Vagina (tissue), 2 donors: ENCODE data around the gene ATP6V0A1. TPM values are rescaled to one million over a fixed set of nuclear protein-coding genes. Genes with fewer than 3 reads are reported as not detected.
"Not testable (repeated sequence)": the region's sequence is repeated elsewhere in the genome, so short reads cannot be mapped to it uniquely, and the experiment has no call there.

Source experiments
- DNase-seq, 2 donors: peaks; one replicate each; pipeline ENCODE4 v3.0.0-alpha.2; 2017; ENCODE audit errors: extremely low spot score in 2 of 2
- H3K27ac ChIP-seq: fragments of 200-600 bp; sonication (generic); one replicate; pipeline ENCODE4 v1.5.1; 2019
- H3K27me3 ChIP-seq: fragments of 200-600 bp; sonication (generic); one replicate; pipeline ENCODE4 v1.5.1; 2019
- H3K36me3 ChIP-seq, 2 donors: fragments of 200-600 bp; sonication (generic); one replicate each; pipeline ENCODE4 v1.5.1; 2017 to 2019
- H3K4me1 ChIP-seq: fragments of 200-600 bp; sonication (generic); one replicate; pipeline ENCODE4 v1.5.1; 2019
- H3K4me3 ChIP-seq, 2 donors: fragments of 200-600 bp; sonication (generic); 1 replicate in 1 of 2; 2 replicates in 1 of 2; pipeline ENCODE4 v1.5.1; 2016 to 2019
- H3K9me3 ChIP-seq: fragments of 200-600 bp; sonication (generic); one replicate; pipeline ENCODE4 v1.5.1; 2019
- POLR2A ChIP-seq, 2 donors: fragments of 450-650 bp; IDR thresholded peaks; one replicate each; pipeline ENCODE4 v1.6.1; 2017; ENCODE audit warnings: antibody characterized with exemption in 2 of 2, mild to moderate bottlenecking in 2 of 2, moderate library complexity in 2 of 2
- POLR2AphosphoS5 ChIP-seq, 2 donors: sonication (generic); formaldehyde crosslinking; IDR thresholded peaks; one replicate each; pipeline ENCODE4 v1.9.0; 2017; ENCODE audit warnings: antibody characterized with exemption in 2 of 2, mild to moderate bottlenecking in 2 of 2, low read depth in 1 of 2; ENCODE audit not compliant: insufficient read depth in 1 of 2
- intact Hi-C: fragments of 100-400 bp; cut with DNase I; formaldehyde crosslinking; loops from one replicate; pipeline ENCODE4 v1.15.1; 2023
- total RNA-seq: library from RNA; depleted of rRNA; stranded (reverse); fragments of >200 nt; gene quantifications from one replicate; pipeline ENCODE4 v1.2.3, GENCODE V29; 2016
- TF ChIP-seq, protein P1 (sequence below), 3 experiments: fragments of 450-650 bp in 2 of 3; fragments of 200-600 bp in 1 of 3; sonication (generic) in 1 of 3; IDR thresholded peaks; one replicate each; pipeline ENCODE4 v1.5.1; 2017 to 2019; ENCODE audit warnings: antibody characterized with exemption in 3 of 3, mild to moderate bottlenecking in 2 of 3, moderate library complexity in 2 of 3

ATP6V0A1 gene
- total RNA-seq, 1 donor from 2014 or later: 72.4 TPM

DNA sequence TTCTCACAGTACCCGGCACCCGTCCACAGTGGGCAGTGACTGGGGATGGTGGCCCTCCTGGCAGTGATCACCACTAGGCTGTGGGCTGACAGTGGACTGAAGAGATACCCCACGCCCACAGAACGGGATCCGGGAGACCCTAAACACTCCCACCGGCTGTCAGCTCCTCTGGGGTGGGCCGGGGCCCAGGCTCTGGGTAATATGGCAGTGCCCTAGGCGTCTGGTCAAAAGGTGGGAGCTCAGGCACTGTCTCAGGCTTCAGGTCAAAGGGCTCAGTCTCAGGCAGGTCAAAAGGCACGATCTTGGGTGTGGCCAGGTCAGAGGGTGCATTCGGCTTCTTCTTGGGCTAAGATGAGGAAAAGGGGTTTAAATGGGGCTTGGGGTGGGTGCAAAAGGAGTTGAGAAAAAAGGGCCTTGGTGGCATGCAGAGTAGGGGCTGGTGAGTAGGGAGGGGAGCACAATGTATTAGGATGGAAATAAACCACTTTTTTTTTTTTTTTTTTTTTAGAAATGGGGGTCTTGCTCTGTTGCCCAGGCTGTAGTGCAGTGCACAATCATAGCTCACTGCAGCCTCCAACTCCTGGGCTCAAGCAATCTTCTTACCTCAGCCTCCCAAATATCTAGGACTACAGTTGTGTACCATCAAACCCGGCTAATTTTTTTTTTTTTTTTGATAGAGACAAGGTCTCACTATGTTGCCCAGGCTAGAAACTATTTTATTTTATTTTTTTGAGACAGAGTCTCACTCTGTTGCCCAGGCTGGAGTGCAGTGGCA, 46.6 kb upstream of the ATP6V0A1 start:
- Histone ChIP-seq H3K27ac (peak overlapping the region; percentile 90), H3K9me3 (no peaks in the 10 kb centered on the region), H3K36me3 (no peaks in the 10 kb centered on the region), H3K27me3 (no peaks in the 10 kb centered on the region), H3K4me3 (peak overlapping the region; percentile 10), H3K4me1 (peaks cover 95% of the 10 kb centered on the region)
- intact Hi-C loops: no loop called here
- no peak for DNase-seq
- TF ChIP-seq, protein P1, sequence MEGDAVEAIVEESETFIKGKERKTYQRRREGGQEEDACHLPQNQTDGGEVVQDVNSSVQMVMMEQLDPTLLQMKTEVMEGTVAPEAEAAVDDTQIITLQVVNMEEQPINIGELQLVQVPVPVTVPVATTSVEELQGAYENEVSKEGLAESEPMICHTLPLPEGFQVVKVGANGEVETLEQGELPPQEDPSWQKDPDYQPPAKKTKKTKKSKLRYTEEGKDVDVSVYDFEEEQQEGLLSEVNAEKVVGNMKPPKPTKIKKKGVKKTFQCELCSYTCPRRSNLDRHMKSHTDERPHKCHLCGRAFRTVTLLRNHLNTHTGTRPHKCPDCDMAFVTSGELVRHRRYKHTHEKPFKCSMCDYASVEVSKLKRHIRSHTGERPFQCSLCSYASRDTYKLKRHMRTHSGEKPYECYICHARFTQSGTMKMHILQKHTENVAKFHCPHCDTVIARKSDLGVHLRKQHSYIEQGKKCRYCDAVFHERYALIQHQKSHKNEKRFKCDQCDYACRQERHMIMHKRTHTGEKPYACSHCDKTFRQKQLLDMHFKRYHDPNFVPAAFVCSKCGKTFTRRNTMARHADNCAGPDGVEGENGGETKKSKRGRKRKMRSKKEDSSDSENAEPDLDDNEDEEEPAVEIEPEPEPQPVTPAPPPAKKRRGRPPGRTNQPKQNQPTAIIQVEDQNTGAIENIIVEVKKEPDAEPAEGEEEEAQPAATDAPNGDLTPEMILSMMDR (IDR thresholded peaks at IDR 0.05): no peak
- TF ChIP-seq POLR2AphosphoS5 (IDR thresholded peaks at IDR 0.05; ENCODE audit: insufficient read depth in 1 of 2, low read depth in 1 of 2): no peak

DNA sequence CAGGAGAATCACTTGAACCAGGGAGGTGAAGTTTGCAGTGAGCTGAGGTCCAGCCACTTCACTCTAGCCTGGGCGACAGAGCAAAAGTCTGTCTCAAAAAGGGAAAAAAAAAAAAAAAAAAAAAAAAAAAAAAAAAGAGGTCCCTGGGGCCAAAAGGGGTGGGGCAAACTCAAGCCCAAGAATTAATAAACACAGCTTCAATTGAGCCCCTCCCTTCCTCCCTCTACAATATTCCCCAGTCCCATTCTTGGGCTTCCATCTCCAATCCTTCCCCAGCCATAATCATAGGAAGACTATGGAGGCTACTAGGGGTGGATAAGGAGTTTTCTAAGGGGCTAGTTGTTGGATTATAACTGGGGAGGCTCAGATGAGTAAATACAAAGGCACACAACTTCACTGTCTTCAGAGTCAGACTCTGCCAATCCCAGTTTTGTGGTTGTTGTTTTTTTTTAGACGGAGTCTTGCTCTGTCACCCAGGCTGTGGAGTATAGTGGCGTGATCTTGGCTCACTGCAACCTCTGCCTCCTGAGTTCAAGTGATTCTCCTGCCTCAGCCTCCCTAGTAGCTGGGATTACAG, 45.1 kb upstream of the ATP6V0A1 start:
- Histone ChIP-seq H3K27me3 (no peaks in the 10 kb centered on the region), H3K27ac (peak overlapping the region; percentile 90), H3K4me3 (no peak overlapping the region), H3K36me3 (no peaks in the 10 kb centered on the region), H3K9me3 (no peaks in the 10 kb centered on the region), H3K4me1 (peaks cover 88% of the 10 kb centered on the region)
- no peak for DNase-seq
- TF ChIP-seq POLR2AphosphoS5 (IDR thresholded peaks at IDR 0.05; ENCODE audit: insufficient read depth in 1 of 2, low read depth in 1 of 2) (no peak), POLR2A (IDR thresholded peaks at IDR 0.05) (no peak)
- TF ChIP-seq, protein P1 (IDR thresholded peaks at IDR 0.05): no peak
- intact Hi-C loops: no loop called here

DNA sequence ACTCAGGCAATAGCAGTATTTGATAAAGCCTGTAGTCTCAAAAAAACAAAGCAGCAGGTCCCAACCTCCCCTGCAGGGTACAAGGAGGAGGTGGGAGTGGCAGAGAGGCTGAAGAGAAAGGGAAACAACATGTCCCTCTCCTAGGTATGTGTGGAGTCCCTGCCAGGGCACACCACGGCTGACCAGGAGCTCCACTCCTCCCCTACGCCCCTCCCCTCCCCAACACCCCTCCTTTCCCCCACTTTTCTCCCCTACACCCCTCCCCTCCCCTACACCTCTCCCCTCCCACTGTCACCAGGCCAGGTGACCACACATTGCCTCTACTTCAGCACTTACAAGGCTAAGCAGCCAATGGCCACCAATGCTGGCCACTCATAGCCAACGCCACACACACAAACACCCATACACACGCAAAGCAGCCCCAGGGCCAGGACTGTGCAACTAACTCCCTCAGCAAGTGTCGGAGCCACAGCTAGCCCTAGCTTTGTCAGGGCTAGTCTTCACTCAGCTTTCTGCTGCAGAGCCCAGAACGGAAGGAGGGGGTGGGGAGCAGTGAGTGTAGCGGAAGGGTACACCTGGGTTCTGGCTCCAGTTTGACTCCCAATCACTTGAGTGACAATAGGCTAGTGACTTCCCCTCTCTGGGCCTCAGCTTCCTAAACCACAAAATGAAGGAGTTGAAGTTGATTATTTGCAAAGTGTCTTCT, 43.8 kb upstream of the ATP6V0A1 start:
- no peaks in the 10 kb centered on the region for H3K27me3 ChIP-seq
- H3K9me3 ChIP-seq: no peaks in the 10 kb centered on the region
- intact Hi-C loops: no loop called here
- DNase-seq: no peak
- H3K36me3 ChIP-seq: no peaks in the 10 kb centered on the region
- H3K4me3 ChIP-seq: peak overlapping the region in 1 of 2 donors; percentile 24
- H3K4me1 ChIP-seq: peaks cover 87% of the 10 kb centered on the region
- peak overlapping the region; percentile 90 for H3K27ac ChIP-seq
- TF ChIP-seq POLR2AphosphoS5 (IDR thresholded peaks at IDR 0.05; ENCODE audit: insufficient read depth in 1 of 2, low read depth in 1 of 2) (no peak), POLR2A (IDR thresholded peaks at IDR 0.05) (no peak)
- TF ChIP-seq, protein P1 (IDR thresholded peaks at IDR 0.05): no peak

DNA sequence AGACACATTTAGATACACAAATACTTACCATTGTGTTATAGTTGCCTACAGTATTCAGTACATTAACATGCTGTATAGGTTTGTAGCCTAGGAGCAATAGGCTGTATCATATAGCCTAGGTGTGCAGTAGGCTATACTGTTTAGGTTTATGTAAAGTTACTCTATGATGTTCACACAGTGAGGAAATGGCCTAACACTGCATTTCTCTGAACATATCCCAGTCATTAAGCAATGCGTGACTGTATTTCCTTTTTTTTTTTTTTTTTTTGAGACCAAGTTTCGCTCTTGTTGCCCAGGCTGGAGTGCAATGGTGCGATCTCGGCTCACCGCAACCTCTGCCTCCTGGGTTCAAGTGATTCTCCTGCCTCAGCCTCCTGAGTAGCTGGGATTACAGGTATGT, 40.7 kb upstream of the ATP6V0A1 start:
- H3K4me3 ChIP-seq, DNase-seq, intact Hi-C loops, H3K27ac ChIP-seq, H3K27me3 ChIP-seq, H3K36me3 ChIP-seq, H3K9me3 ChIP-seq: not testable (repeated sequence)
- H3K4me1 ChIP-seq: peaks cover 76% of the 10 kb centered on the region

DNA sequence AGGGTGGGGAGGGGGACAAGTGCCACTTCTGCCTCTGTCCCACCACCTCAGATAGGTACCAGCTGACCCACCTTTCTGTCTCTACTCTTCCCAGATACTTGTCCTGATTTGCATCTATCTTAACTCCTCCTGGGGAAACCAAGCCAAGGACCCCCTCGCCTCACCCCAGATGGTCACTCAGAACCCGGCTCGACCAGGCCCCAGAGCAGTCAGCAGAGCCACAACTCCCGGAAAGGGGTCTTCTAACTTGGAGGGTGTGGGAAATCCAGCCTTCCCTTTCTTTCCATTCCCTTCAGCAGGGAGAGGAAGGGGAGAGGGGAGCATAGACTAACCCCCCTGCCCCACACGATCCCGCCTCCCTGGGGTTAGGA, 37.6 kb upstream of the ATP6V0A1 start:
- H3K36me3 ChIP-seq: no peaks in the 10 kb centered on the region
- peak overlapping the region; percentile 96 for H3K27ac ChIP-seq
- no peaks in the 10 kb centered on the region for H3K9me3 ChIP-seq
- intact Hi-C loops: loop anchor here (5.0 kb wide), 1 partner anchor 101 kb away; no protein-coding TSS in a partner anchor
- no peak for TF ChIP-seq POLR2AphosphoS5 (IDR thresholded peaks at IDR 0.05; ENCODE audit: insufficient read depth in 1 of 2, low read depth in 1 of 2)
- TF ChIP-seq, protein P1 (IDR thresholded peaks at IDR 0.05): no peak
- no peak for TF ChIP-seq POLR2A (IDR thresholded peaks at IDR 0.05)
- H3K4me1 ChIP-seq: peaks cover 62% of the 10 kb centered on the region
- H3K27me3 ChIP-seq: no peaks in the 10 kb centered on the region
- DNase-seq: no peak
- peak overlapping the region; percentile 93 for H3K4me3 ChIP-seq
